OCI-LY7 (cell line): ENCODE data around the gene UGT1A7. TPM values are rescaled to one million over a fixed set of nuclear protein-coding genes. Genes with fewer than 3 reads are reported as not detected.

ENCODE experiments used
- BruUV-seq: library from RNA; stranded (reverse); fragments of 400-500 nt; replicated peaks from 2 replicates; lab custom pipeline; 2021; lab: Mats Ljungman, UMichigan
- CTCF ChIA-PET: fragments of 300-600 bp; sonication (Branson Sonifier 250); formaldehyde crosslinking; loops from one replicate; lab custom pipeline; 2022; ENCODE audit warnings: antibody characterized with exemption; ENCODE audit not compliant: unreplicated experiment; lab: Charles Lee
- POLR2A ChIA-PET: fragments of 300-600 bp; sonication (Branson Sonifier 250); formaldehyde crosslinking; loops from one replicate; lab custom pipeline; 2022; ENCODE audit warnings: antibody characterized with exemption; lab: Charles Lee
- DNase-seq: peaks from one replicate; pipeline ENCODE4 v3.0.0-alpha.2; 2015; ENCODE audit warnings: low spot score
- H2AFZ ChIP-seq: fragments of 200-600 bp; sonication (generic), shearing (Covaris generic); 2 replicates; pipeline ENCODE4 v1.6.1; 2014; ENCODE audit warnings: mild to moderate bottlenecking, antibody characterized with exemption, low read length, moderate library complexity
- H3K27ac ChIP-seq: fragments of 200-600 bp; sonication (generic); 2 replicates; pipeline ENCODE4 v1.5.1; 2014; ENCODE audit warnings: mixed run types, low read depth, mild to moderate bottlenecking, moderate library complexity, low read length, inconsistent platforms; ENCODE audit not compliant: poor library complexity, severe bottlenecking
- H3K36me3 ChIP-seq: fragments of 200-600 bp; sonication (generic); 2 replicates; pipeline ENCODE4 v1.6.1; 2014; ENCODE audit warnings: mild to moderate bottlenecking, antibody characterized with exemption, low read length, moderate library complexity, mixed read lengths; ENCODE audit not compliant: insufficient read depth
- H3K4me1 ChIP-seq: fragments of 200-600 bp; sonication (generic); 2 replicates; pipeline ENCODE4 v1.5.1; 2014; ENCODE audit warnings: mild to moderate bottlenecking, low read length; ENCODE audit not compliant: insufficient read depth, poor library complexity, severe bottlenecking
- H3K4me2 ChIP-seq: fragments of 200-600 bp; sonication (generic); 2 replicates; pipeline ENCODE4 v1.6.1; 2014; ENCODE audit warnings: mild to moderate bottlenecking, low read length
- H3K4me3 ChIP-seq: fragments of 200-600 bp; sonication (generic); 2 replicates; pipeline ENCODE4 v1.5.1; 2014; ENCODE audit warnings: mild to moderate bottlenecking, low read depth, low read length; ENCODE audit not compliant: poor library complexity, severe bottlenecking
- H3K79me2 ChIP-seq: fragments of 200-600 bp; sonication (generic); 2 replicates; pipeline ENCODE4 v1.6.1; 2016; ENCODE audit warnings: low read depth, mild to moderate bottlenecking, low read length, moderate library complexity, mixed read lengths; ENCODE audit not compliant: insufficient read depth
- H3K9me2 ChIP-seq: fragments of 200-600 bp; sonication (generic); 2 replicates; pipeline ENCODE4 v1.6.1; 2016; ENCODE audit warnings: mild to moderate bottlenecking, low read length, mixed read lengths; ENCODE audit not compliant: insufficient read depth
- H3K9me3 ChIP-seq: fragments of 200-600 bp; sonication (generic); 2 replicates; pipeline ENCODE4 v1.6.1; 2014; ENCODE audit warnings: mild to moderate bottlenecking, mixed run types, low read length, mixed read lengths
- H4K20me1 ChIP-seq: fragments of 200-600 bp; sonication (generic); 2 replicates; pipeline ENCODE4 v1.6.1; 2014; ENCODE audit warnings: mild to moderate bottlenecking, antibody characterized with exemption, low read length, moderate library complexity, mixed read lengths; ENCODE audit not compliant: insufficient read depth
- CTCF ChIP-seq: fragments of 200-600 bp; sonication (generic); conservative IDR thresholded peaks from 2 replicates; pipeline ENCODE4 v1.5.1; 2014; ENCODE audit warnings: mild to moderate bottlenecking, antibody characterized with exemption, low read length, moderate library complexity, mixed read lengths
- EZH2phosphoT487 ChIP-seq: fragments of 200-600 bp; sonication (generic); IDR thresholded peaks from 2 replicates; pipeline ENCODE4 v1.6.1; 2018; ENCODE audit warnings: low read depth, borderline replicate concordance, mild to moderate bottlenecking, mixed run types, antibody characterized with exemption, low read length, moderate library complexity, mixed read lengths
- intact Hi-C: fragments of 100-400 bp; cut with micrococcal nuclease; formaldehyde crosslinking; loops from one replicate; pipeline ENCODE4 v1.10.0; 2022; ENCODE audit not compliant: unreplicated experiment
- total RNA-seq, 2 experiments: library from RNA; depleted of rRNA in 1 of 2; stranded (reverse); fragments of >200 nt in 1 of 2; shearing (Covaris generic) in 1 of 2; gene quantifications; 2 replicates each; pipeline ENCODE4 v1.2.3, GENCODE V29; 2014 to 2022

UGT1A7 gene
- total RNA-seq, 2 experiments from 2014 or later = not detected

DNA sequence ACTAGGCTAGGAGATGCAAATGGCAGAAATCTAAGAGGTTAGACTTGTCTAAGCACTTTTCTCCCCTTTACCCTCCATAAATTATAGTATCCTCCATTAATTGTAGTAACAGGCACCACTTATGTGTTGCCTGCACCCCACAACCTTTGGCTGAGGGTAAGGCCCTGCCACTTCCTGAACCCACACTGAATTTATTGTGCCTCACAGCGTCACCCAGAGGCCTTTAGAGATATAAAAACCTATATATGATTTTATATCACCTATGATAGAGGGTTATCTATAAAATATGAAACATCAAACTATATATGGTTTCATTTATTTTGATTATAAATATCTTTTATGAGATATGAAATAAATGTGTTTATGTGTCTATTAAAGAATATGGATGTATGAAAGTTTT is 7.4 kb upstream of the UGT1A7 start:
- POLR2A ChIA-PET = no interaction called here
- Histone ChIP-seq H3K9me3 (no peaks in the 10 kb centered on the region), H3K27ac (no peak overlapping the region), H3K79me2 (no peaks in the 10 kb centered on the region), H3K36me3 (no peaks in the 10 kb centered on the region), H3K4me1 (no peaks in the 10 kb centered on the region), H3K9me2 (no peaks in the 10 kb centered on the region), H3K4me3 (no peak overlapping the region), H3K4me2 (no peak overlapping the region), H4K20me1 (no peaks in the 10 kb centered on the region), H2AFZ (no peak overlapping the region)
- CTCF ChIA-PET = no interaction called here
- BruUV-seq = no TSS peak
- TF ChIP-seq EZH2phosphoT487 (no peak), CTCF (peak; percentile 56; the same call in 1 of the 2 replicates)
- intact Hi-C loops = no loop called here
- DNase-seq = peak; percentile 13

DNA sequence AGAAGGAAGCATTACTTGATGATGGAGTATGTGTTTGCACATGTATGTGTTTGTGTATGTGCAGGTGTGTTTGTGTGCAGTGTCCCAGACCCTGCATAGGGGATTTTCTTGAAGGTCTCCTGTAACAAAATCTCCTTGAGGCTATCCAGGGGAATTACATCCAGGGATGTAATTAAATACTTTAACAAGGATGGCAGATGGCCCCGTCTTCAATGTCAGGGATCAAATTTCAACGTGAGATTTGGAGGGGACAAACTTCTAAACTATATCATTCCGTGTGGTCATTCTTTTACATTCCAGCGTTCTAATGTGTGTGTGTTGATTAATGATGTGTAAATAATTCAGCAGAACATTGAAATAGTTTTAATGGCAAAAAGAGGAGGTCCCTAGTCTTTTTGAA is 6.7 kb upstream of the UGT1A7 start:
- Histone ChIP-seq H3K9me3 (no peaks in the 10 kb centered on the region), H3K36me3 (no peaks in the 10 kb centered on the region), H3K4me3 (no peak overlapping the region), H3K4me2 (no peak overlapping the region), H3K9me2 (no peaks in the 10 kb centered on the region), H3K79me2 (no peaks in the 10 kb centered on the region), H3K27ac (no peak overlapping the region), H2AFZ (no peak overlapping the region), H3K4me1 (no peaks in the 10 kb centered on the region), H4K20me1 (no peaks in the 10 kb centered on the region)
- BruUV-seq = no TSS peak
- ChIA-PET CTCF (no interaction called here), POLR2A (no interaction called here)
- TF ChIP-seq EZH2phosphoT487 (no peak), CTCF (no peak)
- intact Hi-C loops = no loop called here
- DNase-seq = no peak

- intact Hi-C loops = no loop called here
- Histone ChIP-seq H2AFZ (no peak overlapping the region), H3K4me3 (no peak overlapping the region), H3K9me2 (no peaks in the 10 kb centered on the region), H3K9me3 (no peaks in the 10 kb centered on the region), H3K4me1 (no peaks in the 10 kb centered on the region), H4K20me1 (no peaks in the 10 kb centered on the region), H3K27ac (no peak overlapping the region), H3K36me3 (no peaks in the 10 kb centered on the region), H3K4me2 (no peak overlapping the region), H3K79me2 (no peaks in the 10 kb centered on the region)
- no peak for DNase-seq
- TF ChIP-seq EZH2phosphoT487 (no peak), CTCF (no peak)
- BruUV-seq = no TSS peak
- ChIA-PET CTCF (no interaction called here), POLR2A (interaction anchor here (0.6 kb wide), 1 partner anchor 373 kb away, joined by 4 read pairs; no protein-coding TSS in a partner anchor)
Measured at GRCh38 chr2:233676046-233676445, 5.7 kb upstream of the UGT1A7 start.
